ENCODE results near the gene NFIX. TPM values are rescaled to one million over a fixed set of nuclear protein-coding genes. Genes with fewer than 3 reads are reported as not detected.

The NFIX gene
- total RNA-seq, 3 donors from 2014 or later (not counting 1 experiment from before 2014, with no cell fraction given), result 0.61 to 2.1 (median 1.3) TPM

- DNase-seq (no peak), ATAC-seq (no peak)
- Mint-ChIP-seq H3K4me1 (peaks cover 12 to 21% of the 10 kb centered on the region in 2 donors), H3K27me3 (ENCODE audit: low read depth in 2 of 2) (peaks cover 49 to 53% of the 10 kb centered on the region in 2 donors), H3K27ac (no peak overlapping the region), H3K36me3 (no peaks in the 10 kb centered on the region), H3K4me3 (peak overlapping the region; percentile 49), H3K9me3 (no peaks in the 10 kb centered on the region)
- Histone ChIP-seq H3K36me3 (ENCODE audit: control insufficient read depth, insufficient read depth, low read length) (no peaks in the 10 kb centered on the region), H3K4me1 (ENCODE audit: control insufficient read depth, insufficient read depth, low read length) (peaks cover 23% of the 10 kb centered on the region), H3K27ac (ENCODE audit: low read length) (no peak overlapping the region), H3K4me3 (ENCODE audit: low read length) (peak overlapping the region; percentile 8), H3K27me3 (ENCODE audit: control insufficient read depth, insufficient read depth, low read length) (peaks cover 23% of the 10 kb centered on the region), H3K9me3 (ENCODE audit: control insufficient read depth, insufficient read depth, low read length) (no peaks in the 10 kb centered on the region)
- intact Hi-C loops (cut with micrococcal nuclease), result no loop called here
- no CpG with 5 or more reads among the region's 8 CpGs for WGBS (ENCODE audit: insufficient coverage)
- no peak for TF ChIP-seq CTCF (IDR thresholded peaks at IDR 0.05)
Measured at GRCh38 chr19:13023656-13024055, 28.4 kb downstream of the NFIX start.

- peaks cover 23% of the 10 kb centered on the region for H3K27me3 ChIP-seq (ENCODE audit: control insufficient read depth, insufficient read depth, low read length)
- H3K9me3 Mint-ChIP-seq, result no peaks in the 10 kb centered on the region
- H3K4me3 ChIP-seq (ENCODE audit: low read length), result no peak overlapping the region
- peaks cover 12 to 21% of the 10 kb centered on the region in 2 donors for H3K4me1 Mint-ChIP-seq
- peak in 2 of 3 donors; percentile 29 to 64 for ATAC-seq
- no peak for TF ChIP-seq CTCF (IDR thresholded peaks at IDR 0.05)
- WGBS (ENCODE audit: insufficient coverage), result 12% methylated on average over 35 of the region's 37 CpGs
- H3K27me3 Mint-ChIP-seq (ENCODE audit: low read depth in 2 of 2), result peaks cover 53 to 56% of the 10 kb centered on the region in 2 donors
- no peaks in the 10 kb centered on the region for H3K36me3 Mint-ChIP-seq
- no peak overlapping the region for H3K27ac Mint-ChIP-seq
- no peaks in the 10 kb centered on the region for H3K9me3 ChIP-seq (ENCODE audit: control insufficient read depth, insufficient read depth, low read length)
- peaks cover 23% of the 10 kb centered on the region for H3K4me1 ChIP-seq (ENCODE audit: control insufficient read depth, insufficient read depth, low read length)
- H3K27ac ChIP-seq (ENCODE audit: low read length), result no peak overlapping the region
- H3K36me3 ChIP-seq (ENCODE audit: control insufficient read depth, insufficient read depth, low read length), result no peaks in the 10 kb centered on the region
- peak overlapping the region; percentile 71 for H3K4me3 Mint-ChIP-seq
- intact Hi-C loops (cut with micrococcal nuclease), result no loop called here
- DNase-seq, result no peak
Measured at GRCh38 chr19:13024126-13024950, 29.1 kb downstream of the NFIX start.

GRCh38 chr19:13024951-13025697, 29.8 kb downstream of the NFIX start:
- Mint-ChIP-seq H3K27ac (no peak overlapping the region), H3K27me3 (ENCODE audit: low read depth in 2 of 2) (peaks cover 49 to 57% of the 10 kb centered on the region in 2 donors)
- H3K4me3 ChIP-seq (ENCODE audit: low read length), result no peak overlapping the region

More at GRCh38 chr19:13024951-13025697, 29.8 kb downstream of the NFIX start:
- Mint-ChIP-seq H3K4me1 (peaks cover 12 to 21% of the 10 kb centered on the region in 2 donors), H3K36me3 (no peaks in the 10 kb centered on the region), H3K9me3 (no peaks in the 10 kb centered on the region), H3K4me3 (peak overlapping the region; percentile 28)
- no peaks in the 10 kb centered on the region for H3K36me3 ChIP-seq (ENCODE audit: control insufficient read depth, insufficient read depth, low read length)
- no peak for ATAC-seq
- intact Hi-C loops (cut with micrococcal nuclease), result no loop called here
- peaks cover 23% of the 10 kb centered on the region for H3K27me3 ChIP-seq (ENCODE audit: control insufficient read depth, insufficient read depth, low read length)
- 74% methylated on average over 48 of the region's 48 CpGs for WGBS (ENCODE audit: insufficient coverage)
- no peak overlapping the region for H3K27ac ChIP-seq (ENCODE audit: low read length)
- no peak for TF ChIP-seq CTCF (IDR thresholded peaks at IDR 0.05)
- H3K9me3 ChIP-seq (ENCODE audit: control insufficient read depth, insufficient read depth, low read length), result no peaks in the 10 kb centered on the region
- no peak for DNase-seq
- peaks cover 23% of the 10 kb centered on the region for H3K4me1 ChIP-seq (ENCODE audit: control insufficient read depth, insufficient read depth, low read length)

All from natural killer cell (primary cell).